Fibroblast of lung (primary cell): ENCODE data around the gene HPCAL1. TPM values are rescaled to one million over a fixed set of nuclear protein-coding genes. Genes with fewer than 3 reads are reported as not detected.

Experiments
- DNase-seq, 2 donors: peaks; one replicate each; pipeline versions ENCODE4 v3.0.0 to v3.0.0-alpha.2; 2010; ENCODE audit warnings: low read depth in 2 of 2
- H2AFZ ChIP-seq: 2 replicates; pipeline ENCODE4 v1.5.1; 2012; ENCODE audit warnings: low read length, control low read depth, inconsistent platforms
- H3K27ac ChIP-seq: 2 replicates; pipeline ENCODE4 v1.5.1; 2011; ENCODE audit warnings: low read length, control low read depth; ENCODE audit not compliant: insufficient read depth
- H3K27me3 ChIP-seq: 2 replicates; pipeline ENCODE4 v1.5.1; 2011; ENCODE audit warnings: mild to moderate bottlenecking, low read length; ENCODE audit not compliant: control insufficient read depth, insufficient read depth
- H3K36me3 ChIP-seq: 2 replicates; pipeline ENCODE4 v1.5.1; 2011; ENCODE audit warnings: low read length; ENCODE audit not compliant: control insufficient read depth, insufficient read depth
- H3K4me1 ChIP-seq: 2 replicates; pipeline ENCODE4 v1.5.1; 2011; ENCODE audit warnings: low read length; ENCODE audit not compliant: control insufficient read depth, insufficient read depth; ENCODE audit errors: extremely low read depth
- H3K4me2 ChIP-seq: 2 replicates; pipeline ENCODE4 v1.5.1; 2011; ENCODE audit warnings: low read length, control low read depth; ENCODE audit not compliant: insufficient read depth; ENCODE audit errors: extremely low read depth
- H3K4me3 ChIP-seq, 4 experiments: fragments of 200-600 bp in 1 of 4; sonication (generic) in 1 of 4; replicated peaks in 1 of 4; 2 replicates each; pipeline ENCODE4 v1.5.1; 2011 to 2016; ENCODE audit warnings: low read length in 4 of 4, low read depth in 3 of 4, mild to moderate bottlenecking in 3 of 4, control low read depth in 2 of 4, inconsistent platforms in 1 of 4, mixed read lengths in 1 of 4; ENCODE audit not compliant: insufficient read depth in 1 of 4; ENCODE audit errors: control extremely low read depth in 1 of 4
- H3K79me2 ChIP-seq: 2 replicates; pipeline ENCODE4 v1.5.1; 2012; ENCODE audit warnings: mild to moderate bottlenecking, low read length, inconsistent platforms; ENCODE audit not compliant: control insufficient read depth, insufficient read depth
- H3K9ac ChIP-seq: 2 replicates; pipeline ENCODE4 v1.5.1; 2011; ENCODE audit warnings: mild to moderate bottlenecking, low read length, control low read depth; ENCODE audit not compliant: insufficient read depth
- H3K9me3 ChIP-seq: 2 replicates; pipeline ENCODE4 v1.5.1; 2012; ENCODE audit warnings: low read depth, low read length; ENCODE audit not compliant: control insufficient read depth, insufficient read depth
- H4K20me1 ChIP-seq: 2 replicates; pipeline ENCODE4 v1.5.1; 2011; ENCODE audit warnings: low read length; ENCODE audit not compliant: control insufficient read depth, insufficient read depth; ENCODE audit errors: extremely low read depth
- EZH2 ChIP-seq: IDR thresholded peaks from 2 replicates; pipeline ENCODE4 v1.5.1; 2012; ENCODE audit warnings: low read length, control low read depth, mild to moderate bottlenecking; ENCODE audit errors: missing control alignments
- polyA plus RNA-seq, 2 donors: library from polyadenylated mRNA; depleted of rRNA in 1 of 2; stranded (reverse) in 1 of 2; unstranded in 1 of 2; fragments of >200 nt; gene quantifications; 2 replicates each; pipeline ENCODE4 v1.2.1, GENCODE V29; 2011 to 2012; ENCODE audit warnings: missing spikeins in 1 of 2
- total RNA-seq: library from RNA; depleted of rRNA; stranded (reverse); fragments of >200 nt; gene quantifications from 2 replicates; pipeline ENCODE4 v1.2.1, GENCODE V29; 2014
- TF ChIP-seq, protein P1 (sequence below), 2 donors: IDR thresholded peaks in 1 of 2; conservative IDR thresholded peaks in 1 of 2; 1 replicate in 1 of 2; 2 replicates in 1 of 2; pipeline ENCODE4 v1.5.1; 2011 to 2012; ENCODE audit warnings: low read length in 2 of 2, control low read depth in 1 of 2, inconsistent platforms in 1 of 2, low read depth in 1 of 2, mild to moderate bottlenecking in 1 of 2

The HPCAL1 gene
- total and polyA plus RNA-seq, 2 donors (not counting 1 experiment from before 2014, with no cell fraction given): 11.4 to 34.5 TPM

DNA sequence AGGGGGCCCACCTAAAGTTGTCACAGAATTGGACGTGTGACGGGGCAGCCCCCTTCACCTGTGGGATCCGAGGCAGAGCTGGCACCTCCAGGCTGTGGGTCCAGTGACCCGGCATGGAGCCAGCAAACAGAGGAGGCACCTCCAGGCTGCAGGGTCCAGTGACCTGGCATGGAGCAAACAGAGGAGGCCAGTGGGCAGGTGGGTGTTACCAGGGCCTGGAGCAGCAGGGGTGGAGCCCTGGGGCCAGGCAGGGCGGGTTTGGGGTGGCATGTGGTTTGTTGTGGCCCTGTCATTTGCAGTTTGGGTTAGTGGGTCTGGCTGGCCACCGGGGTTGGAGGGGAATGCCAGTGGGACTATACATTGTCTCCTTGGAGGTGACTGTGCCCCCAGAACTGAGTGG lies 68.2 kb downstream of the HPCAL1 start:
- Histone ChIP-seq H2AFZ (no peak overlapping the region), H3K4me2 (no peak overlapping the region), H4K20me1 (no peaks in the 10 kb centered on the region), H3K4me3 (no peak overlapping the region), H3K36me3 (no peaks in the 10 kb centered on the region), H3K4me1 (no peaks in the 10 kb centered on the region), H3K27ac (no peak overlapping the region), H3K9me3 (no peaks in the 10 kb centered on the region), H3K9ac (no peak overlapping the region), H3K79me2 (no peaks in the 10 kb centered on the region), H3K27me3 (no peaks in the 10 kb centered on the region)
- DNase-seq: no peak
- TF ChIP-seq, protein P1, sequence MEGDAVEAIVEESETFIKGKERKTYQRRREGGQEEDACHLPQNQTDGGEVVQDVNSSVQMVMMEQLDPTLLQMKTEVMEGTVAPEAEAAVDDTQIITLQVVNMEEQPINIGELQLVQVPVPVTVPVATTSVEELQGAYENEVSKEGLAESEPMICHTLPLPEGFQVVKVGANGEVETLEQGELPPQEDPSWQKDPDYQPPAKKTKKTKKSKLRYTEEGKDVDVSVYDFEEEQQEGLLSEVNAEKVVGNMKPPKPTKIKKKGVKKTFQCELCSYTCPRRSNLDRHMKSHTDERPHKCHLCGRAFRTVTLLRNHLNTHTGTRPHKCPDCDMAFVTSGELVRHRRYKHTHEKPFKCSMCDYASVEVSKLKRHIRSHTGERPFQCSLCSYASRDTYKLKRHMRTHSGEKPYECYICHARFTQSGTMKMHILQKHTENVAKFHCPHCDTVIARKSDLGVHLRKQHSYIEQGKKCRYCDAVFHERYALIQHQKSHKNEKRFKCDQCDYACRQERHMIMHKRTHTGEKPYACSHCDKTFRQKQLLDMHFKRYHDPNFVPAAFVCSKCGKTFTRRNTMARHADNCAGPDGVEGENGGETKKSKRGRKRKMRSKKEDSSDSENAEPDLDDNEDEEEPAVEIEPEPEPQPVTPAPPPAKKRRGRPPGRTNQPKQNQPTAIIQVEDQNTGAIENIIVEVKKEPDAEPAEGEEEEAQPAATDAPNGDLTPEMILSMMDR (conservative IDR thresholded peaks at IDR 0.05 in 1 of 2, IDR thresholded peaks at IDR 0.05 in 1 of 2; ENCODE audit: low read depth in 1 of 2, low read length in 2 of 2): no peak
- TF ChIP-seq EZH2: no peak

DNA sequence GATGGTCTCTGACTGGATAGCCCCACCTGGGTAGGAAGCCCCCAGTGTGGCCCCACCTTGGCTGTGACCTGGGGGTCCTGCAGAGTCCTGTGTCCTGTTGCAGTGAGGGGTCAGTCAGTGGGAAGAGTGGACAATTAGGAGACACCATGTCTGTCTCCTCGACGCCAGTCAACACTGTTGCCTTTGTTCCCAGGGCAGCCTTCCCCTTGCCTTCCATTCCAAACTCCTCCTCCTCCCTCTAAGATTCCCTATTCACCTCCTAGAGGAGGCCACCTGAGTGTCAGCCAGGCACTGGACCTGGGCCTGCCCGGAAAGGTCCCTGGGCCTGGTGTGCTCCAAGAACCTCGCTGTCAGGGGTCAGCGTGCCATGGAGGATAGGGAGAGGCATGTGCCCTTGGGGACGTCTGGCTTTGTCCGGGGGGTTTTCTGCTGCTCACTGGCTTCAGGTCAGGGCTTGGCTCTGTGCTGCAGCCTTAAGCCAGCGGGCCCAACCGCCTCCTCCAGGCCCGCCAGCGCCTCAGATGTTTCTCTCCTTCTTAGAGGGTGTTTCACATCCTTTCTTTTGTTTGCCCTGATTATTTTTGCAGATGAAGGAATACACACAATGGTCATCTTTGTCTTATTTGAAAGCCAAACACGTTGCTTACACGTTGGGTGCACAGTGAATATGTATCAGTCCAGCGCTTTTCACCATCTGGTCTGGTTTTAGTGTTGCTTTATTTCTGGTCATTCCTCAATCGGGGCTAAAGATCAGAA lies 68.9 kb downstream of the HPCAL1 start:
- H3K9me3 ChIP-seq: no peaks in the 10 kb centered on the region
- H3K4me3 ChIP-seq: no peak overlapping the region
- H3K27ac ChIP-seq: no peak overlapping the region
- H3K9ac ChIP-seq: no peak overlapping the region
- no peak overlapping the region for H2AFZ ChIP-seq
- TF ChIP-seq, protein P1 (conservative IDR thresholded peaks at IDR 0.05 in 1 of 2, IDR thresholded peaks at IDR 0.05 in 1 of 2; ENCODE audit: low read depth in 1 of 2, low read length in 2 of 2): no peak
- TF ChIP-seq EZH2: no peak
- no peak for DNase-seq
- no peaks in the 10 kb centered on the region for H3K79me2 ChIP-seq
- no peak overlapping the region for H3K4me2 ChIP-seq
- no peaks in the 10 kb centered on the region for H3K27me3 ChIP-seq
- H4K20me1 ChIP-seq: no peaks in the 10 kb centered on the region
- H3K36me3 ChIP-seq: no peaks in the 10 kb centered on the region
- H3K4me1 ChIP-seq: no peaks in the 10 kb centered on the region

- Histone ChIP-seq H3K27ac (no peak overlapping the region), H3K27me3 (no peaks in the 10 kb centered on the region), H3K79me2 (no peaks in the 10 kb centered on the region), H3K4me2 (no peak overlapping the region), H3K4me3 (no peak overlapping the region), H3K36me3 (no peaks in the 10 kb centered on the region), H2AFZ (no peak overlapping the region), H3K9me3 (no peaks in the 10 kb centered on the region), H3K4me1 (no peaks in the 10 kb centered on the region), H4K20me1 (no peaks in the 10 kb centered on the region), H3K9ac (no peak overlapping the region)
- TF ChIP-seq, protein P1 (conservative IDR thresholded peaks at IDR 0.05 in 1 of 2, IDR thresholded peaks at IDR 0.05 in 1 of 2; ENCODE audit: low read depth in 1 of 2, low read length in 2 of 2): no peak
- no peak for TF ChIP-seq EZH2
- DNase-seq: no peak
These were observed 69.6 kb downstream of the HPCAL1 start for GRCh38 chr2:10372203-10372861.
